Hematopoietic multipotent progenitor cell treated with erythropoietin and hydrocortisone succinate and interleukin-3 and kit ligand, for 8 days (in vitro differentiated cells): ENCODE results near the gene CRPPA.
"Not testable (repeated sequence)": the region's sequence is repeated elsewhere in the genome, so short reads cannot be mapped to it uniquely, and the experiment has no call there.

Source experiments
- DNase-seq: peaks from one replicate; pipeline ENCODE4 v3.0.0-alpha.2; 2015

Gene CRPPA

DNA sequence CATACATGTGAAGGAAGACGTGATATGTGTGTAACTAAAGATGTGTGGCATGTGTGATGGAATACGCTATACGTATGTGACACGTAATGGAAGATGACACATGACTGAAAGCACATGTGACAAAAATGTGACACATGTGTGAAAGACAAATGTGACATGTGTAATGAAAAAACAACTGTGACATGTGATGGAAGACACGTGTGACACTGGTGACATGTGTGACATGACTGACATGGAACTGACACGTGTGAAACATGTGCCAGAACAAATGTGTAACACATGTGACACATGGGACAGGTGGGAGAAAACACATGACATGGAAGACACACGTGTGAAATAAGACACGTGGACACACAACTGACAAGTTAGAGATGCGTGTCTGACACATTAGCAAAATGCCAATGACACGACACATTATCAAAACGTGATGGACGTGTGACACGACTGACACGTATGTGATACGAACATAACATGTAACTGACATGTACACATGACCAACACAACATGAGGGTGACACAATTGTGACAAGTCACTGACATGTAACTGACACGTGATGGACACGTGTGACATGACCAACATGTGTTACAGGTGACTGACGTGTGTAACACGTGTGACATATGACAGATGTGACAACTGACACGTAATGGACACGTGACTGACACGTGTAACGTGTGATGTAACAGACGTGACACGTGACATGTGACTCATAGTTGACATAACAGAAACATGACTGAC, 24.4 kb downstream of the CRPPA start:
- no peak for DNase-seq

DNA sequence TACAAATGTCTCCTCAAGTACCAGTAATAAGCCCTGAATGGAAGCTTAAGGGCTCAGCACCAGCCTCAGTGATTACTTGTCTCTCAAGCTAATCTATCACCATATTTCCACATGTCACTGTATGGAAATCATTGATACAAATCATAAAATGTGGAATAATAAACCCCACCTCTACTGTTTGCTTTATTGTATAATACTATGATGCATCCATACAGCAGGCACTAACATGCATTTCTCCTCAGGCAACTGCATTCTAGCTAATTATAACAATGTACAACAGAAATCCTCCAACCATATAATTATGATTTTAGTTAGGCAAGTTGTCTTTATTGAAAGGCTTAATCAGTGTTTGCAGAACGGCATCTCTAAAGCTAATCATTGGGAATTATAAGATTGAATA, 26.2 kb downstream of the CRPPA start:
- DNase-seq: no peak

DNA sequence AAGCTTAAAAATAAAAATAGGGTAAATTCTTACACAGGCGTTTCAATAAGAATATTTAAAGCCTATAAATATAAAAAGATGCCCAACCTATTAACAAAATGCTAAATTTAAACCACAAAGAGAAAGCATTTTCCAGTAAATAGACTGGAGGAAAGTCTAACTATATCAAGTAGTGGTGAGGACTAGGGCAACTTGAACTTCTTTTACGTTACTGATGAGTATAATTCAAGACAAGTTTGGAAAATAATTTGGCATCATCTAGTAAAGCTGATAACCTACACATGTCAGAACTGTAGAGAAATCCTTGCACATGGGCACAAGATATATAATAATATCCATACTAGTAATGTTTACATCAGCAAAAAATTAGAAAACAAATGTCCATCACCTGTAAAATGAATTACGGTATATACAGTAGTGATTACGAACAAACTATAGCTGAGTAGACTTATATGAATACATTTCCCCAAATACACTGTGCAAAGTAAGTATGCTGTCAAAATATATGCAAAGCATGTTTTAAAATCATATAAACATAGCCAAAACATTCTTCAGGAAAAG, 27.4 kb downstream of the CRPPA start:
- no peak for DNase-seq

DNA sequence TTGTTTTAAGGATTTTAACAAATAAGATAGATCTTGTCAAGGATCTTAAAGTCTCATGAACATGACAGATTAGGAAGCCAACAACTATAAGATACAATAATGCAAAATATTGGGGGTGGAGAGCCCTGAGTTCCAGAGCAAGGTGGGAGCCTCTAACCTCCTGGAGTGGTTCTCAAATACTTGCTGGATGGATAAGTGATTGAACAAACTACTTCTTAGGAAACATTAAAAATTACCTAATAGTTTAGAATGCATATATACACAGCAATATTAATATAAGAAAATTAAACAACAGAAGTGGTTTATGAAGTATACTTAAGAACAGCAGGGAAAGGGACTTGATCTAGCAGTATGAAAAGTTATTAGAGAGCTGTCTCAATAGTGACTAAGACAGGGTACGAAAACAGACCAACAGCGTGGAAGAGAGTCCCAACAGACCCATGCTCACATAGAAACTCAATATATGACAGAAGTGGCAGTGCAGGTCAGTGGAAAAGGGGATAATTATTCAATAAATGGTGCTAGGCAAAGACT, 28.3 kb downstream of the CRPPA start:
- no peak for DNase-seq

DNA sequence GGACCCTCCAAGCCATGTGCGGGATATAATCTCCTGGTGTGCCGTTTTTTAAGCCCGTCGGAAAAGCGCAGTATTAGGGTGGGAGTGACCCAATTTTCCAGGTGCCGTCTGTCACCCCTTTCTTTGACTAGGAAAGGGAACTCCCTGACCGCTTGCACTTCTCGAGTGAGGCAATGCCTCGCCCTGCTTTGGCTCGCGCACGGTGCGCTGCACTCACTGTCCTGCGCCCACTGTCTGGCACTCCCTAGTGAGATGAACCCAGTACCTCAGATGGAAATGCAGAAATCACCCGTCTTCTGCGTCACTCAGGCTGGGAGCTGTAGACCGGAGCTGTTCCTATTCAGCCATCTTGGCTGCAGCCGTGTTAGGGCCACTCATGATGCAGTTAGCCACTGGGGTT, 37.6 kb downstream of the CRPPA start:
- not testable (repeated sequence) for DNase-seq

DNA sequence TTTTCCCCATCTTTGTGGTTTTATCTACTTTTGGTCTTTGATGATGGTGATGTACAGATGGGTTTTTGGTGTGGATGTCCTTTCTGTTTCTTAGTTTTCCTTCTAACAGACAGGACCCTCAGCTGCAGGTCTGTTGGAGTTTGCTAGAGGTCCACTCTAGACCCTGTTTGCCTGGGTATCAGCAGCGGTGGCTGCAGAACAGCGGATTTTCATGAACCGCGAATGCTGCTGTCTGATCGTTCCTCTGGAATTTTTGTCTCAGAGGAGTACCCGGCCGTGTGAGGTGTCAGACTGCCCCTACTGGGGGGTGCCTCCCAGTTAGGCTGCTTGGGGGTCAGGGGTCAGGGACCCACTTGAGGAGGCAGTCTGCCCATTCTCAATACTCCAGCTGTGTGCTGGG, 38.2 kb downstream of the CRPPA start:
- DNase-seq: not testable (repeated sequence)
